CD14-positive monocyte (primary cell): ENCODE results near the gene OTUD7B. TPM values are rescaled to one million over a fixed set of nuclear protein-coding genes. Genes with fewer than 3 reads are reported as not detected.

Experiments used
- DNase-seq, 3 donors: peaks; one replicate each; pipeline ENCODE4 v3.0.0-alpha.2; 2011 to 2022
- H2AFZ ChIP-seq: 2 replicates; pipeline ENCODE4 v1.6.0; 2012; ENCODE audit warnings: mild to moderate bottlenecking, low read depth, low read length, inconsistent platforms; ENCODE audit not compliant: insufficient read depth, poor library complexity, severe bottlenecking
- H3K27ac ChIP-seq, 2 donors: 1 replicate in 1 of 2; 2 replicates in 1 of 2; pipeline ENCODE4 v1.5.1; 2012 to 2013; ENCODE audit warnings: low read length in 2 of 2, control low read depth in 1 of 2, inconsistent platforms in 1 of 2, low read depth in 1 of 2, mild to moderate bottlenecking in 1 of 2
- H3K27me3 ChIP-seq, 2 donors: one replicate each; pipeline versions ENCODE4 v1.6.0 to v1.6.1; 2011 to 2013; ENCODE audit warnings: low read length in 2 of 2; ENCODE audit not compliant: control insufficient read depth in 2 of 2, insufficient read depth in 2 of 2
- H3K36me3 ChIP-seq, 2 donors: replicated peaks in 1 of 2; 1 replicate in 1 of 2; 2 replicates in 1 of 2; pipeline versions ENCODE4 v1.5.1 to v1.6.1; 2012 to 2013; ENCODE audit warnings: low read length in 2 of 2, control low read depth in 1 of 2, inconsistent platforms in 1 of 2, mild to moderate bottlenecking in 1 of 2; ENCODE audit not compliant: insufficient read depth in 2 of 2, control insufficient read depth in 1 of 2
- H3K4me1 ChIP-seq, 2 donors: 1 replicate in 1 of 2; 2 replicates in 1 of 2; pipeline versions ENCODE4 v1.5.1 to v1.6.1; 2012 to 2013; ENCODE audit warnings: low read length in 2 of 2, control low read depth in 1 of 2, inconsistent platforms in 1 of 2, mild to moderate bottlenecking in 1 of 2, moderate library complexity in 1 of 2; ENCODE audit not compliant: insufficient read depth in 2 of 2, control insufficient read depth in 1 of 2
- H3K4me2 ChIP-seq: replicated peaks from 2 replicates; pipeline ENCODE3; 2012; ENCODE audit warnings: low read length, moderate library complexity, mild to moderate bottlenecking; ENCODE audit not compliant: poor library complexity, severe bottlenecking; ENCODE audit errors: extremely low read depth
- H3K4me3 ChIP-seq, 3 experiments: fragments of 200-600 bp in 1 of 3; sonication (generic) in 1 of 3; replicated peaks in 1 of 3; 1 replicate in 2 of 3; 2 replicates in 1 of 3; pipeline ENCODE4 v1.5.1; 2011 to 2013; ENCODE audit warnings: low read length in 3 of 3, mild to moderate bottlenecking in 3 of 3, control low read depth in 2 of 3, low read depth in 2 of 3, inconsistent platforms in 1 of 3, moderate library complexity in 1 of 3
- H3K79me2 ChIP-seq: 2 replicates; pipeline ENCODE4 v1.6.0; 2012; ENCODE audit warnings: mild to moderate bottlenecking, control low read depth, inconsistent platforms, low read length, moderate library complexity; ENCODE audit not compliant: insufficient read depth
- H3K9ac ChIP-seq: 2 replicates; pipeline ENCODE4 v1.6.0; 2017; ENCODE audit warnings: low read length, mild to moderate bottlenecking; ENCODE audit not compliant: insufficient read depth, poor library complexity, severe bottlenecking
- H3K9me3 ChIP-seq, 2 donors: replicated peaks in 1 of 2; 1 replicate in 1 of 2; 2 replicates in 1 of 2; pipeline versions ENCODE4 v1.5.1 to v1.6.1; 2012 to 2013; ENCODE audit warnings: low read length in 2 of 2, control low read depth in 1 of 2; ENCODE audit not compliant: control insufficient read depth in 1 of 2, insufficient read depth in 1 of 2
- H4K20me1 ChIP-seq: 2 replicates; pipeline ENCODE4 v1.6.0; 2012; ENCODE audit warnings: mild to moderate bottlenecking, low read length, control low read depth, moderate library complexity; ENCODE audit not compliant: insufficient read depth
- H3K27ac Mint-ChIP-seq, 7 donors: one replicate each; pipeline ENCODE4 v1.8.0; 2020; ENCODE audit warnings: mild to moderate bottlenecking in 7 of 7, mixed read lengths in 7 of 7, moderate library complexity in 6 of 7, inconsistent platforms in 2 of 7
- H3K27me3 Mint-ChIP-seq, 3 donors: one replicate each; pipeline ENCODE4 v1.8.0; 2021 to 2022; ENCODE audit warnings: low read depth in 3 of 3, mild to moderate bottlenecking in 3 of 3, mixed read lengths in 3 of 3, moderate library complexity in 3 of 3, inconsistent platforms in 1 of 3
- H3K36me3 Mint-ChIP-seq, 2 donors: one replicate each; pipeline ENCODE4 v1.8.0; 2020; ENCODE audit warnings: mixed read lengths in 2 of 2, inconsistent platforms in 1 of 2, mild to moderate bottlenecking in 1 of 2
- H3K4me1 Mint-ChIP-seq: one replicate; pipeline ENCODE4 v1.8.0; 2020; ENCODE audit warnings: mild to moderate bottlenecking, mixed read lengths
- H3K4me3 Mint-ChIP-seq, 2 donors: one replicate each; pipeline ENCODE4 v1.8.0; 2020; ENCODE audit warnings: mild to moderate bottlenecking in 2 of 2, mixed read lengths in 2 of 2, moderate library complexity in 1 of 2
- H3K9me3 Mint-ChIP-seq, 7 donors: one replicate each; pipeline ENCODE4 v1.8.0; 2020 to 2022; ENCODE audit warnings: mixed read lengths in 7 of 7, mild to moderate bottlenecking in 6 of 7, moderate library complexity in 6 of 7, inconsistent platforms in 2 of 7
- CTCF ChIP-seq: fragments of 200-600 bp; IDR thresholded peaks from one replicate; pipeline ENCODE4 v1.8.0; 2022; ENCODE audit warnings: antibody characterized with exemption, mild to moderate bottlenecking
- WGBS: methylation state at CpG from one replicate; pipeline ENCODE4 v1.1.5; 2013; ENCODE audit warnings: missing lambda C conversion rate; ENCODE audit not compliant: insufficient coverage; 5-methylcytosine and 5-hydroxymethylcytosine counted together
- intact Hi-C, 2 donors: fragments of 100-400 bp; cut with micrococcal nuclease; formaldehyde crosslinking; loops; one replicate each; pipeline versions ENCODE4 v1.15.0 to v1.15.1; 2023
- polyA plus RNA-seq, 3 donors: library from polyadenylated mRNA; depleted of rRNA in 1 of 3; unstranded in 2 of 3; stranded (reverse) in 1 of 3; fragments of 300-500 nt in 2 of 3; fragments of >200 nt in 1 of 3; fragmentation: Illumina TruSeq in 2 of 3; gene quantifications; 1 replicate in 2 of 3; 2 replicates in 1 of 3; pipeline ENCODE4 v1.2.3, GENCODE V29; 2012 to 2021

The OTUD7B gene
- polyA plus RNA-seq, 3 donors, result 0.03 TPM; not detected in 2

GRCh38 chr1:149928401-149928724 is 82.2 kb downstream of the OTUD7B start:
- peak overlapping the region; percentile 77 for H3K9ac ChIP-seq
- DNase-seq, result no peak
- Mint-ChIP-seq H3K36me3 (peaks cover 35 to 43% of the 10 kb centered on the region in 2 donors), H3K4me1 (peaks cover 65% of the 10 kb centered on the region), H3K4me3 (peak overlapping the region; percentile 93 to 95), H3K9me3 (no peaks in the 10 kb centered on the region), H3K27ac (peak overlapping the region; percentile 92 to 100 (median 98)), H3K27me3 (peaks cover 0 to 6% (median 0%) of the 10 kb centered on the region in 3 donors)
- H2AFZ ChIP-seq, result peak overlapping the region; percentile 78
- no peaks in the 10 kb centered on the region for H3K27me3 ChIP-seq
- H3K4me1 ChIP-seq, result peaks cover 56 to 70% of the 10 kb centered on the region in 2 donors
- peak overlapping the region; percentile 76 to 90 (median 85) for H3K4me3 ChIP-seq
- H3K4me2 ChIP-seq, result peak overlapping the region; percentile 95
- peaks cover 34 to 35% of the 10 kb centered on the region in 2 donors for H3K36me3 ChIP-seq
- peaks cover 38% of the 10 kb centered on the region for H4K20me1 ChIP-seq
- intact Hi-C loops, result loop anchor here in 1 of 2 donors (2.0 kb wide), 1 partner anchor 42 kb away; a partner anchor contains a TSS
- peaks cover 63% of the 10 kb centered on the region for H3K79me2 ChIP-seq
- H3K9me3 ChIP-seq, result no peaks in the 10 kb centered on the region
- peak overlapping the region; percentile 95 for H3K27ac ChIP-seq
- TF ChIP-seq CTCF, result no peak
- no CpG with 5 or more reads among the region's 1 CpG for WGBS

- under 1% methylated on average over 42 of the region's 47 CpGs for WGBS
- peaks cover 40 to 46% of the 10 kb centered on the region in 2 donors for H3K36me3 Mint-ChIP-seq
These were observed 82.7 kb downstream of the OTUD7B start, which contains the start of gene SF3B4 for GRCh38 chr1:149927563-149928400. Gene SF3B4, minus strand, starts transcription at chr1:149927803. Its CDS starts 44 bp downstream, at chr1:149927759.

More at GRCh38 chr1:149927563-149928400, 82.7 kb downstream of the OTUD7B start, which contains the start of gene SF3B4:
- Histone ChIP-seq H3K27me3 (no peaks in the 10 kb centered on the region), H3K9me3 (no peaks in the 10 kb centered on the region), H3K4me3 (peak within 1 kb of the TSS; percentile 76 to 90 (median 85)), H3K4me2 (peak within 1 kb of the TSS; percentile 95), H3K27ac (peak within 1 kb of the TSS; percentile 95), H3K79me2 (peaks cover 63% of the 10 kb centered on the region), H3K4me1 (peaks cover 56 to 70% of the 10 kb centered on the region in 2 donors), H2AFZ (peak within 1 kb of the TSS; percentile 78), H3K36me3 (peaks cover 40 to 41% of the 10 kb centered on the region in 2 donors), H4K20me1 (peaks cover 38% of the 10 kb centered on the region), H3K9ac (peak within 1 kb of the TSS; percentile 77)
- Mint-ChIP-seq H3K4me3 (peak within 1 kb of the TSS; percentile 93 to 95), H3K27me3 (peaks cover 0 to 3% (median 0%) of the 10 kb centered on the region in 3 donors), H3K9me3 (no peaks in the 10 kb centered on the region), H3K4me1 (peaks cover 62% of the 10 kb centered on the region), H3K27ac (peak within 1 kb of the TSS; percentile 92 to 100 (median 98))
- TF ChIP-seq CTCF, result no peak
- intact Hi-C loops, result loop anchor here in 1 of 2 donors (2.0 kb wide), 1 partner anchor 41 kb away; a partner anchor contains a TSS
- peak; percentile 92 to 95 (median 93) for DNase-seq
